ENCODE results near the gene IFT27. TPM values are rescaled to one million over a fixed set of nuclear protein-coding genes. Genes with fewer than 3 reads are reported as not detected.

Gene IFT27
- total RNA-seq, 4 donors from 2014 or later = 16.3 to 27.6 (median 18.4) TPM

- WGBS, 2 donors (ENCODE audit: low coverage in 1 of 2) = 53 to 58% methylated on average over 6 to 12 of the region's 12 CpGs
- no peaks in the 10 kb centered on the region for H3K27me3 ChIP-seq
- TF ChIP-seq POLR2AphosphoS5 (IDR thresholded peaks at IDR 0.05) (no peak), EP300 (IDR thresholded peaks at IDR 0.05) (no peak), POLR2A (IDR thresholded peaks at IDR 0.05) (no peak), CTCF (IDR thresholded peaks at IDR 0.05) (no peak)
- peak overlapping the region in 1 of 2 donors; percentile 36 for H3K4me3 ChIP-seq
- H3K4me1 ChIP-seq = peaks cover 0 to 28% (median 6%) of the 10 kb centered on the region in 3 donors
- no peaks in the 10 kb centered on the region for H3K36me3 ChIP-seq
- no peak for ATAC-seq
- H3K27ac ChIP-seq = peak overlapping the region in 3 of 4 donors; percentile 59 to 72 (median 66)
- no peaks in the 10 kb centered on the region for H3K9me3 ChIP-seq
These were observed 803 bp upstream of the IFT27 start for GRCh38 chr22:36776722-36777121.

- Histone ChIP-seq H3K9me3 (no peaks in the 10 kb centered on the region), H3K4me1 (peaks cover 0 to 24% (median 4%) of the 10 kb centered on the region in 3 donors), H3K27me3 (no peaks in the 10 kb centered on the region), H3K27ac (peak overlapping the region; percentile 86 to 94 (median 88)), H3K36me3 (no peaks in the 10 kb centered on the region), H3K4me3 (peak overlapping the region; percentile 96 to 97)
- TF ChIP-seq EP300 (IDR thresholded peaks at IDR 0.05) (no peak), CTCF (IDR thresholded peaks at IDR 0.05) (no peak), POLR2A (IDR thresholded peaks at IDR 0.05) (no peak), POLR2AphosphoS5 (IDR thresholded peaks at IDR 0.05) (no peak)
- no CpG with 5 or more reads among the region's 23 CpGs for WGBS, 2 donors (ENCODE audit: low coverage in 1 of 2)
- ATAC-seq = peak; percentile 0
These were observed 344 bp downstream of the IFT27 start for GRCh38 chr22:36775586-36775963.

- H3K27ac ChIP-seq = no peak overlapping the region
- ATAC-seq = no peak
- no peaks in the 10 kb centered on the region for H3K9me3 ChIP-seq
- 60 to 78% methylated on average over 3 of the region's 3 CpGs for WGBS, 2 donors (ENCODE audit: low coverage in 1 of 2)
- H3K27me3 ChIP-seq = no peaks in the 10 kb centered on the region
- H3K4me1 ChIP-seq = peaks cover 0 to 24% (median 4%) of the 10 kb centered on the region in 3 donors
- no peak overlapping the region for H3K4me3 ChIP-seq
- no peaks in the 10 kb centered on the region for H3K36me3 ChIP-seq
- TF ChIP-seq POLR2AphosphoS5 (IDR thresholded peaks at IDR 0.05) (no peak), CTCF (IDR thresholded peaks at IDR 0.05) (peak in 3 of 4 experiments; percentile 37 to 50 (median 46))
These were observed 2.0 kb downstream of the IFT27 start for GRCh38 chr22:36773935-36774334.

GRCh38 chr22:36772451-36772850 lies 3.5 kb downstream of the IFT27 start:
- ATAC-seq = no peak
- H3K4me3 ChIP-seq = no peak overlapping the region
- no peaks in the 10 kb centered on the region for H3K27me3 ChIP-seq
- no peak overlapping the region for H3K27ac ChIP-seq
- peaks cover 0 to 24% (median 4%) of the 10 kb centered on the region in 3 donors for H3K4me1 ChIP-seq
- H3K36me3 ChIP-seq = peaks cover 0 to 11% of the 10 kb centered on the region in 2 donors
- TF ChIP-seq POLR2A (IDR thresholded peaks at IDR 0.05) (no peak), EP300 (IDR thresholded peaks at IDR 0.05) (no peak), CTCF (IDR thresholded peaks at IDR 0.05) (no peak), POLR2AphosphoS5 (IDR thresholded peaks at IDR 0.05) (no peak)
- H3K9me3 ChIP-seq = no peaks in the 10 kb centered on the region
- 88 to 89% methylated on average over 5 to 7 of the region's 8 CpGs for WGBS, 2 donors (ENCODE audit: low coverage in 1 of 2)

- TF ChIP-seq EP300 (IDR thresholded peaks at IDR 0.05) (no peak), POLR2AphosphoS5 (IDR thresholded peaks at IDR 0.05) (no peak), CTCF (IDR thresholded peaks at IDR 0.05) (no peak), POLR2A (IDR thresholded peaks at IDR 0.05) (no peak)
- no peaks in the 10 kb centered on the region for H3K9me3 ChIP-seq
- peaks cover 0 to 18% (median under 1%) of the 10 kb centered on the region in 3 donors for H3K4me1 ChIP-seq
- no peak overlapping the region for H3K4me3 ChIP-seq
- 94 to 96% methylated on average over 7 to 13 of the region's 13 CpGs for WGBS, 2 donors (ENCODE audit: low coverage in 1 of 2)
- H3K36me3 ChIP-seq = peaks cover 0 to 20% of the 10 kb centered on the region in 2 donors
- H3K27ac ChIP-seq = no peak overlapping the region
- no peak for ATAC-seq
- no peaks in the 10 kb centered on the region for H3K27me3 ChIP-seq
These were observed 4.4 kb downstream of the IFT27 start for GRCh38 chr22:36771356-36772063.

Data from gastroesophageal sphincter (tissue), 4 donors.